HepG2 (cell line): ENCODE measurements around the gene C16orf89. TPM values are rescaled to one million over a fixed set of nuclear protein-coding genes. Genes with fewer than 3 reads are reported as not detected.
"Not testable (repeated sequence)": the region's sequence is repeated elsewhere in the genome, so short reads cannot be mapped to it uniquely, and the experiment has no call there.

ENCODE experiments used
- ATAC-seq: fragments of 200-7000 bp; cut with Tn5 transposase; 3 replicates; pipeline ENCODE4 v1.9.1; 2020; ENCODE audit warnings: mild to moderate bottlenecking, moderate library complexity
- BruUV-seq: library from RNA; stranded (reverse); fragments of 400-500 nt; replicated peaks from 2 replicates; lab custom pipeline; 2021; lab: Mats Ljungman, UMichigan
- CTCF ChIA-PET: fragments of 300-600 bp; formaldehyde crosslinking; extraction: SDS; loops from one replicate; lab custom pipeline; 2021; ENCODE audit warnings: low total read pairs, inconsistent platforms, low intra/inter-chr PET ratio; lab: Yijun Ruan, JAX
- POLR2A ChIA-PET: fragments of 350-600 bp; sonication (Branson Sonifier 250); formaldehyde crosslinking; loops from one replicate; lab custom pipeline; 2020; ENCODE audit warnings: antibody characterized with exemption, inconsistent platforms; lab: Yijun Ruan, JAX
- DNase-seq: peaks from one replicate; pipeline ENCODE4 v3.0.0-alpha.2; 2015; ENCODE audit warnings: low spot score
- FAIRE-seq: peaks from 3 replicates; lab custom pipeline; 2011; peaks lifted over from hg19 to GRCh38; lab: Jason Lieb, UNC
- H2AFZ ChIP-seq: one replicate; pipeline ENCODE4 v1.6.1; 2011; ENCODE audit warnings: low read length, inconsistent platforms
- H3K27ac ChIP-seq: fragments of 300-600 bp; 3 replicates; pipeline ENCODE4 v1.8.0; 2011; ENCODE audit warnings: mixed run types, mild to moderate bottlenecking, mixed read lengths, low read length, inconsistent platforms; ENCODE audit not compliant: insufficient read depth; ENCODE audit errors: extremely low read length
- H3K27me3 ChIP-seq, 2 experiments: fragments of 200-600 bp in 1 of 2; 2 replicates in 1 of 2; 3 replicates in 1 of 2; pipeline versions ENCODE4 v1.6.0 to v1.8.0; 2011; ENCODE audit warnings: low read length in 2 of 2, mild to moderate bottlenecking in 2 of 2, moderate library complexity in 2 of 2, inconsistent platforms in 1 of 2; ENCODE audit not compliant: insufficient read depth in 2 of 2, control insufficient read depth in 1 of 2
- H3K36me3 ChIP-seq, 2 experiments: fragments of 200-600 bp in 1 of 2; replicated peaks in 1 of 2; 2 replicates in 1 of 2; 3 replicates in 1 of 2; pipeline versions ENCODE4 v1.5.1 to v1.8.0; 2011; ENCODE audit warnings: low read length in 2 of 2, inconsistent platforms in 1 of 2; ENCODE audit not compliant: insufficient read depth in 2 of 2, control insufficient read depth in 1 of 2
- H3K4me1 ChIP-seq: 2 replicates; pipeline ENCODE4 v1.5.1; 2012; ENCODE audit warnings: low read length, inconsistent platforms; ENCODE audit not compliant: insufficient read depth
- H3K4me2 ChIP-seq: 2 replicates; pipeline ENCODE4 v1.6.0; 2011; ENCODE audit warnings: low read depth, low read length, inconsistent platforms
- H3K4me3 ChIP-seq, 3 experiments: fragments of 200-600 bp in 1 of 3; sonication (generic), shearing (Covaris generic) in 1 of 3; replicated peaks in 1 of 3; 2 replicates each; pipeline ENCODE4 v1.5.1; 2011 to 2016; ENCODE audit warnings: low read length in 3 of 3, inconsistent platforms in 2 of 3, low read depth in 2 of 3, mild to moderate bottlenecking in 2 of 3, control low read depth in 1 of 3, mixed read lengths in 1 of 3; ENCODE audit not compliant: insufficient read depth in 1 of 3
- H3K79me2 ChIP-seq: one replicate; pipeline ENCODE4 v1.6.1; 2011; ENCODE audit warnings: low read length, inconsistent platforms; ENCODE audit not compliant: insufficient read depth
- H3K9ac ChIP-seq: 2 replicates; pipeline ENCODE4 v1.6.0; 2011; ENCODE audit warnings: mild to moderate bottlenecking, low read depth, low read length, inconsistent platforms; ENCODE audit not compliant: insufficient read depth
- H3K9me3 ChIP-seq: 2 replicates; pipeline ENCODE4 v1.5.1; 2012; ENCODE audit warnings: mild to moderate bottlenecking, low read length
- H4K20me1 ChIP-seq: 2 replicates; pipeline ENCODE4 v1.6.0; 2011; ENCODE audit warnings: inconsistent platforms, mild to moderate bottlenecking, low read length, moderate library complexity; ENCODE audit not compliant: insufficient read depth
- RBFOX2 ChIP-seq: fragments of 200-400 bp; formaldehyde crosslinking; IDR thresholded peaks from 2 replicates; pipeline ENCODE4 v1.6.1; 2017; ENCODE audit warnings: low read depth, mild to moderate bottlenecking, low read length
- WGBS: methylation state at CpG from one replicate; pipeline ENCODE4 v1.1.6; 2017; ENCODE audit warnings: low lambda C conversion rate; 5-methylcytosine and 5-hydroxymethylcytosine counted together
- in situ Hi-C: cut with HindIII; loops from 2 replicates; pipeline ENCODE4 v1.10.0; 2017; ENCODE audit warnings: low pct_unique_long_range_greater_than_20kb; ENCODE audit not compliant: extremely low pct_ligation_motif_present
- intact Hi-C: fragments of 100-400 bp; cut with micrococcal nuclease; formaldehyde crosslinking; loops from one replicate; pipeline ENCODE4 v1.10.0; 2022; ENCODE audit not compliant: unreplicated experiment
- polyA plus RNA-seq, 8 experiments: library from polyadenylated mRNA; depleted of rRNA in 3 of 8; stranded (reverse) in 7 of 8; unstranded in 1 of 8; fragments of >200 nt; fragmentation: Illumina TruSeq in 4 of 8; extraction: Trizol in 4 of 8; gene quantifications; 2 replicates each; pipeline versions ENCODE4 v1.2.1 to v1.2.3, GENCODE V29; 2011 to 2016; ENCODE audit warnings: low read depth in 4 of 8, missing spikeins in 1 of 8, mixed read lengths in 1 of 8; ENCODE audit not compliant: insufficient read depth in 1 of 8
- total RNA-seq, 5 experiments: library from RNA; depleted of rRNA; stranded (reverse); fragments of >200 nt; fragmentation: Illumina TruSeq; extraction: Trizol; gene quantifications; 2 replicates each; pipeline ENCODE4 v1.2.3, GENCODE V29; 2016; ENCODE audit warnings: low read depth in 1 of 5

C16orf89 gene
- total and polyA plus RNA-seq, 2 of the 13 experiments (the other 11 are each of a cell fraction or from before 2014, with no cell fraction given): 1.9 to 3.4 TPM

GRCh38 chr16:5080996-5081395 is 15.2 kb upstream of the C16orf89 start:
- H3K36me3 ChIP-seq: peaks cover 35 to 58% of the 10 kb centered on the region in 2 experiments
- H3K79me2 ChIP-seq, in situ Hi-C loops, BruUV-seq, H3K27ac ChIP-seq, H2AFZ ChIP-seq, FAIRE-seq, ATAC-seq, DNase-seq, H3K4me1 ChIP-seq, POLR2A ChIA-PET, H3K9ac ChIP-seq, H3K9me3 ChIP-seq, H3K27me3 ChIP-seq, H4K20me1 ChIP-seq, H3K4me3 ChIP-seq, H3K4me2 ChIP-seq, CTCF ChIA-PET, intact Hi-C loops: not testable (repeated sequence)
- peak; percentile 3; the same call in 1 of the 2 replicates for TF ChIP-seq RBFOX2
- 96% methylated on average over 8 of the region's 9 CpGs for WGBS

GRCh38 chr16:5080461-5080860 is 14.7 kb upstream of the C16orf89 start:
- H3K79me2 ChIP-seq, POLR2A ChIA-PET, FAIRE-seq, H3K4me3 ChIP-seq, H4K20me1 ChIP-seq, H2AFZ ChIP-seq, H3K4me1 ChIP-seq, H3K9me3 ChIP-seq, DNase-seq, H3K27ac ChIP-seq, CTCF ChIA-PET, in situ Hi-C loops, H3K9ac ChIP-seq, H3K27me3 ChIP-seq: not testable (repeated sequence)
- peaks cover 36 to 61% of the 10 kb centered on the region in 2 experiments for H3K36me3 ChIP-seq
- 95% methylated on average over 12 of the region's 12 CpGs for WGBS
- TF ChIP-seq RBFOX2: peak; percentile 43; the same call in 1 of the 2 replicates
- TF ChIP-seq, all 625 proteins: peak for 1; not testable (repeated sequence) for 624
- intact Hi-C loops, ATAC-seq, BruUV-seq, H3K4me2 ChIP-seq: not testable (repeated sequence)
